HG03066 (cell line): ENCODE measurements around the gene KANTR.

ENCODE experiments used
- ATAC-seq: cut with Tn5 transposase; IDR thresholded peaks from one replicate; pipeline ENCODE4 v1.9.1; 2021; ENCODE audit warnings: low read depth; ENCODE audit not compliant: unreplicated experiment

The KANTR gene

GRCh38 chrX:53080628-53081580 lies 13.0 kb upstream of the KANTR start:
- no peak for ATAC-seq

DNA sequence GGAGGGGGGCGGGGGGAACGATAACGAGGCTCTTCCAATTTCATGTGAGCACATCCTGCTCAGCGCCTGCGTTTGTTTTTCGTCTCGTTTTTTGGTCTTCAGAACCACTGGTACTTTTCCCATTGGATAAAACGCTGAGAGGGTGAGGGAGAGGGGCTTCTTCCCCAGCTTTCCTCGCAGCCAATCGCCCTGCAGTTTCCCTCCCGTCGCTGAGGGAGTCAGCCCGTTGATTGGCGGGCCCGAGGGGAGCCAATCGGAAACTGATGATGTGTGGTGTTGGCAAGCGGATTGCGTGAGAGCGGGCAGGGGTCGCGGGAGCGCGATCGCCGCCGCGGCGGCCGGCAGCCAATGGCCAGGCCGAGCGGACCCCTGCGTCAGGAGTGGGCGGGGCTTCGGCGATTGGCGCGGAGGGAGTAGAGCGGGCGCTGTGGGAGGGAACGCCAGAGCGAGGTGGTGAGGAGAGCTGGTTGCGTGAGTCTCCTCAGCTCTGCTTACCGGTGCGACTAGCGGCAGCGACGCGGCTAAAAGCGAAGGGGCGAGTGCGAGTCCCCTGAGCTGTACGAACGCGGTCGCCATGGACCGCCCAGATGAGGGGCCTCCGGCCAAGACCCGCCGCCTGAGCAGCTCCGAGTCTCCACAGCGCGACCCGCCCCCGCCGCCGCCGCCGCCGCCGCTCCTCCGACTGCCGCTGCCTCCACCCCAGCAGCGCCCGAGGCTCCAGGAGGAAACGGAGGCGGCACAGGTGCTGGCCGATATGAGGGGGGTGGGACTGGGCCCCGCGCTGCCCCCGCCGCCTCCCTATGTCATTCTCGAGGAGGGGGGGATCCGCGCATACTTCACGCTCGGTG lies 11.8 kb upstream of the KANTR start, which contains the start of gene TSPYL2:
Gene TSPYL2 (plus strand): TSS at position 443 of the 848 bp plus-strand sequence. CDS start 132 bp downstream, at position 575.
- ATAC-seq: peak; percentile 90

DNA sequence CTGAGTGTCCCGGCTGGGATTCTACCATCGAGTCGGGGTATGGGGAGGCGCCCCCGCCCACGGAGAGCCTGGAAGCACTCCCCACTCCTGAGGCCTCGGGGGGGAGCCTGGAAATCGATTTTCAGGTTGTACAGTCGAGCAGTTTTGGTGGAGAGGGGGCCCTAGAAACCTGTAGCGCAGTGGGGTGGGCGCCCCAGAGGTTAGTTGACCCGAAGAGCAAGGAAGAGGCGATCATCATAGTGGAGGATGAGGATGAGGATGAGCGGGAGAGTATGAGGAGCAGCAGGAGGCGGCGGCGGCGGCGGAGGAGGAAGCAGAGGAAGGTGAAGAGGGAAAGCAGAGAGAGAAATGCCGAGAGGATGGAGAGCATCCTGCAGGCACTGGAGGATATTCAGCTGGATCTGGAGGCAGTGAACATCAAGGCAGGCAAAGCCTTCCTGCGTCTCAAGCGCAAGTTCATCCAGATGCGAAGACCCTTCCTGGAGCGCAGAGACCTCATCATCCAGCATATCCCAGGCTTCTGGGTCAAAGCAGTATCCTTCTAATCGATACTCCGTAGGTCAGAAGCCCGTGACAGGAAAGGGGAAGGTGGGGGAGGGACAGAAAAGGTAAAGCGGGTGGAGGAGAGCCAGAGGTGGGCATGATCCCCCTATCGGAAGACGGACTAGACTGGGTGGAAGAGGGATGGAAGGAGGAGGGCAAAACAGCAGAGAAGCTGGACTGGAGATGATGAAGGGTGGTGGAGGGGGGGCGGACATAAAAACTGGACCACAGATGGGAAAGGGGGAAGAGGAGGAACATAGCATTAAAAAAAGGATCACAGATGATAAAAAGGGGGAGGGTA lies 10.9 kb upstream of the KANTR start:
- ATAC-seq: peak; percentile 7

- ATAC-seq: no peak
Measured at GRCh38 chrX:53084043-53084570, 9.8 kb upstream of the KANTR start.

DNA sequence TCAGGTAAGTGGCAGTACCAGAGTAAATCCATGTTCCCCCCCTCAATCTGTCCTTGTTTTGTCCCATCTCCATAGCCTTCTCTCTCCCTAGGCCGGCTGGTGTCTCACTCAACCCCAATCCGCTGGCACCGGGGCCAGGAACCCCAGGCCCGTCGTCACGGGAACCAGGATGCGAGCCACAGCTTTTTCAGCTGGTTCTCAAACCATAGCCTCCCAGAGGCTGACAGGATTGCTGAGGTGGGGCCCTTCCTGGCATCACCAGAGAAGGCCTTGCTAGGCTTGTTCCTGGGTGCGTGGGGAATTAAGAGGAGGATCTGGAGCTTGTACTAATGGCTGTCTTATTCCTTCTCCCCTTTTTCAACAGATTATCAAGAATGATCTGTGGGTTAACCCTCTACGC lies 9.1 kb upstream of the KANTR start:
- no peak for ATAC-seq

GRCh38 chrX:53085661-53086229 lies 8.2 kb upstream of the KANTR start:
- ATAC-seq: no peak

- no peak for ATAC-seq
Measured at GRCh38 chrX:53086464-53086863, 7.5 kb upstream of the KANTR start.

DNA sequence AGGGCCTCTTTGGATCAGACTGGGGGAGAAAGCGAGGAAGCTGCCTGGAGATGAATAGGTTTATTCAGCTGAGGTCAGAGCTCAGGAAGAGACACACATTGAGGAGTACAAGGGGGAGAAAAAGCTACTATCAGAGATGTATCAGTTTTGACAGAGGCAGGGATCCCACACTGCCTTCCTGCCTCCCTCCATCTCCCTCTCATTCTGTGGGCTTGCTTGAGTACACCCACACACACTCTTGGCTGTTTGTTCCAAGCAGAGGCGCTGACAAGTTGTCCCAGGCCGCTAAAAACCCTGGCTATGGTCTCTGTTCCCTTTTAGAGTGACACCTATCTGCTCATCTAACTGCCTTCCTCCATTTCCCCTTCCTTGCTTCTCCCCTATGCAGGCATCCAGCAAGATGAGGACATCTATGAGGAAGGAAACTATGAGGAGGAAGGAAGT lies 6.5 kb upstream of the KANTR start:
- no peak for ATAC-seq

DNA sequence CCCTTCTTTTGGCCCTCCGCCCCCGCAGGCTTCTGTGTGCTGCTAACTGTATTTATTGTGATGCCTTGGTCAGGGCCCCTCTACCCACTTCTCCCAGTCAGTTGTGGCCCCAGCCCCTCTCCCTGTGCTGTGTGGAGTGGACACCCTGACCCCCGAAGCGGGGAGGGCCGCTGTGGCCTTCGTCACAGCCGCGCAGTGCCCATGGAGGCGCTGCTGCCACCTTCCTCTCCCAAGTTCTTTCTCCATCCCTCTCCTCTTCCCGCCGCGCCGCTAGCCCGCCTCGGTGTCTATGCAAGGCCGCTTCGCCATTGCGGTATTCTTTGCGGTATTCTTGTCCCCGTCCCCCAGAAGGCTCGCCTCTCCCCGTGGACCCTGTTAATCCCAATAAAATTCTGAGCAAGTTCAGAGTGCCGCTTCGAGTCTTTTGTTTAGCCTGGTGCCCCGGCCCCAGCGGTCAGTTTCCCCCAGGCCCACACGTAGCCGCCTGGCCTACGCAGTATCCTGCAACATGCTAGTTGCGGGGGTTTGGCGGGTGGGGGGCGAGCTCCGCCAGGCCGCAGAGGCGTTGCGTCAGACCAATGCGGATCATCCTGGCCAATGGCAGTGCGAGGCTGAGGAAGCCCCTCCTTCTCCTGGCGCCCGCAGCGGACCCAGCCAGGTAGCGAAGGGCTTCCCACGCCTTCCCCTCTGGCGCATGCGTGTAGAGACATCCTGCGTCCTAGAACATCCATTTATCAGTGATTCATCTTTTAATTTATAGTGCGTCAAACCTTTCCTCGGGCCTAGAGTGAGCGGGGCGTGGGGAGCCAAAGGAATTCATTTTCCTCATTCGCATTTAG lies 5.6 kb upstream of the KANTR start:
- no peak for ATAC-seq

- no peak for ATAC-seq
Measured at GRCh38 chrX:53089224-53089842, 4.6 kb upstream of the KANTR start.

- ATAC-seq: no peak
Measured at GRCh38 chrX:53089925-53090324, 4.0 kb upstream of the KANTR start.

DNA sequence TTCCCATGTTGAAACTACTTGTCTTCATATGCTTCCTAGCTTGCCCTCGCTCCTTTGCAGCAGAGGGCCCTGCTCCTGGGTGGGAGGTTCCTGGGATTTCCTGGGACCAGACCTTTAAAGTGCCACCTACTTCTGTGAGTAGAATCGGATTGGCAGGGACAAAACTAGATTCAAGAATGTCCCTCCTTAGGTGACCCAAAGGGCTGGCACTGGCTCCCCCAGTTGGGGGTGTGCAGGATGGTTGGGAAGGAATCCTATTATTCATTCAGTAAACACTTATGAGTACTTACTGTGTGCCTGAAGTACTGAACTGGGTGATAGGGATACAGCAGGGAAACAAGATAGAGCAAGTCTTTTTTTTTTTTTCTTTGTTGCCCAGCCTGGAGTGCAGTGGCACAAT lies 2.6 kb upstream of the KANTR start:
- ATAC-seq: no peak

DNA sequence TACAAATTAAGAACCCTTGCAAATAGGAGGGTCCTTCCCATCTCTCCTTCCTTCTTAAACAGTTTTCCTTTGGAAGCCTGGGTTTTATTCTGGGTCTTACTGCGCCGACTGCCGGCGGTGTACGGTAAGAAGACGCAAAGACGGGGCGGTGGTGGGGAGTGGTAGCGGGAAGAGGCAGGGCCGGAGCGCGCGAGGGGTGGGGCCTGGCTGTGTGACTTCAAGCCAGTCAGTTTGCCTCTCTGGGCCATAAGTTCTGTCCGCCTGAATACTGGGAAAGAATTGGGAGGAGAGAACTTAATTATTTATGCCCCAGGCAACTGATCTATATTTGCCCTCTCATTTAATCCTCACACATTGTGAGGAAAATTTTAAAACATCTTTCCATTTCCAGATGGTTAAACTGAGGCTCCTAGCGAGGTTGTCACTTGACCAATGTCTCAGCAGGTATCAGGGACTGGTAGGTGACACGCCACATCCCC lies 726 bp upstream of the KANTR start:
- ATAC-seq: peak; percentile 56

GRCh38 chrX:53094582-53094905 lies 602 bp downstream of the KANTR start:
- no peak for ATAC-seq

DNA sequence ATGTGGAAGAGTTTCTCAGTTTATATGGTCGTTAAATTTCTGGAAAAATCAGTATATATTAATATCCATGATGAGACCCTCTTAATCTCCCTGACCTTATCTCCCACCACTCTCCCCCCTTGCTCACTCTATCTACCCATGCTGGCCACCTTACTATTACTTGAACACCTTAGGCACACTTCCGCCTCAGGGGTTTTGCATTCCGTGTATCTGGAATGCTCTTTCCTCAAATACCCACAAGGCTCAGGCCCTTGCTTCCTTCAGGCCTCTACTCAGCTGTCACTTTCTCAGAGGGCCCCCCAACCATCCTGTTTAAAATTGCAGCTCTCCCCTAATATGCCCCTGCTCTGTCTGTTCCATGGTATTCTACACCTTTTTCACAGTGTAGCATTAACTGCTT lies 1.9 kb downstream of the KANTR start:
- ATAC-seq: no peak

GRCh38 chrX:53114864-53115549 lies 21.1 kb downstream of the KANTR start:
- ATAC-seq: no peak

DNA sequence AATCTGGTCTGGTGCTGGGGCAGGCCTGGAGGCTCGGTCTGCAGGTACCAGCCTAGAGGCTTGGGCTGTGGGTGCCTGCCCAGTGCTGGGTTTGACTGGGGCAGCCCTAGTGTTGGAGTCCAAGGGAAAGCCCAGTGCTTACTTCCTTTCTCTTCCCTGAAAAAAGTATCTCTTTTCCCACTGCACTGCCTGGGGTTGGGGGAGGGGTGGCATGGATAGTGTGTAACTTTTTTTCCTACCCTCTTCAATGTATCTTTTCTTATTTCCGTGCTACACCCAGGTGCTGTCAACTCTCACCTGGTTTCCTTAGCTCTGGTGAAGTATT lies 21.6 kb downstream of the KANTR start:
- no peak for ATAC-seq

DNA sequence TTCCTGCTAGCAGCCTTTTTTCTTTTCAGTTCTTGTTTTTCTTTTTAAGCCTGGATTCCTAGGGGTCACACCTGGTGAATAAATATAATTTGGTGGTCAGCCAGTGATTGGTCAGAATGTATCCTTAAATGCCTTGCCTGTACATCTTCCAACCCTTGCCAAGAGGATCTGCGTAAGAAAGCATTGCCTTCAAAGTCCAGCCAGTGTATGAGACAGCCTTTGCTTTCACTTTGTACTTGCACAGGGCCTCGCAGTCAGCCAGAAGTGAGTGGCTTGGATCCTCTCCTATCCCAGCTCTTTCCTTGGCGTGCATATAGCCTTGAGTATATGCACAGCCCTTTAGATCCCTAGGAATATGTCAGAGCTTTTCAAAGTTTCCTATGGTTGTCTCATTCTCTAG lies 22.2 kb downstream of the KANTR start:
- ATAC-seq: no peak
